PC-3 (cell line): ENCODE data around the gene ZACN.

Source experiments
- EZH2 ChIP-seq: fragments of 300-600 bp; sonication (generic); IDR thresholded peaks from one replicate; pipeline ENCODE4 v1.6.1; 2017; ENCODE audit warnings: antibody characterized with exemption, mild to moderate bottlenecking, low read length; ENCODE audit not compliant: unreplicated experiment
- TF ChIP-seq, protein P1 (sequence below): fragments of 300-600 bp; sonication (generic); conservative IDR thresholded peaks from 2 replicates; pipeline ENCODE4 v1.5.1; 2017; ENCODE audit warnings: antibody characterized with exemption, low read depth, mild to moderate bottlenecking, low read length

DNA sequence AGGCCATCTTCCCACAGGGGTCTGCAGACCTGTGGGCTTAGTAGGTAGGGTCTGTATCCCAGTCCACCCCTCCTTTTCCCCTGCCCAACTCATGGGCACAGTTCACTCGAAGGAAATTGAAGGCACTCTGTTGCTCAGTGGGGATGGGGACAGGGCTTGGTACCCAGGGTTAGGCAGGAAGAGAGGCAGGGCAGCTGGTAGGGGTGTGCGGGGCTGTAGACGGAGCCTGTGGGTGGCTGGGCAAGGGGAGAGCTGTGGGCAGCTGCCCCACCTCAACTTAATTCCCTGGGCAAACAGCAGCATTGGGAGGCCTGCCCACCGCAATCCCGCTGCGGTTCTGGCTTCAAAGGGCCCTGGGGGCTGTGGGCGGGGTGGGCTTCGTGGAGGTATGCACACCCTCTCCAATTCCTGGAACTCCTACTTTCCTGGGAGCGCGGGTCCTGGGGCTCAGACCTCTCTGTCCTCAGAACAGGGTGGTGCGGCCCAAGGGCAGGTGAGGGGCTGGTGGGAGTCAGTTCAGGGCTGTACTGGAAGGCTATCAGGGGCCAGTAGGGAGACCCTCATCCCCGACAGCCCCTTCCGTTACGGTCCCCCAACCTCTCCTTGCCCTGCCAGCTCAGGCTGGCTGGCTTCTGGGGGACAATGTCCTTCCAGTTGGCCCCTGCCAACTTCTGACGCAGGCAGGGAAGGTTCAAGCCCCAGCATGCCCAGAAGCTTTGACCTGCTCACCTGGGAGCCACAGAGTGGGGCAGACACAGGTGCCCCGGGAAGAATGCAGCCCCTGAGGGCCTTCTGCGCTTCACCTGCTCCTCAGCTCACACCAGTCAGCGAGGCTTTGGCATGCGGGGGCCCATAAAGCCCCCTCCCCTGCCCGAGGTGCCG lies 53.0 kb downstream of the ZACN start:
- TF ChIP-seq, protein P1, sequence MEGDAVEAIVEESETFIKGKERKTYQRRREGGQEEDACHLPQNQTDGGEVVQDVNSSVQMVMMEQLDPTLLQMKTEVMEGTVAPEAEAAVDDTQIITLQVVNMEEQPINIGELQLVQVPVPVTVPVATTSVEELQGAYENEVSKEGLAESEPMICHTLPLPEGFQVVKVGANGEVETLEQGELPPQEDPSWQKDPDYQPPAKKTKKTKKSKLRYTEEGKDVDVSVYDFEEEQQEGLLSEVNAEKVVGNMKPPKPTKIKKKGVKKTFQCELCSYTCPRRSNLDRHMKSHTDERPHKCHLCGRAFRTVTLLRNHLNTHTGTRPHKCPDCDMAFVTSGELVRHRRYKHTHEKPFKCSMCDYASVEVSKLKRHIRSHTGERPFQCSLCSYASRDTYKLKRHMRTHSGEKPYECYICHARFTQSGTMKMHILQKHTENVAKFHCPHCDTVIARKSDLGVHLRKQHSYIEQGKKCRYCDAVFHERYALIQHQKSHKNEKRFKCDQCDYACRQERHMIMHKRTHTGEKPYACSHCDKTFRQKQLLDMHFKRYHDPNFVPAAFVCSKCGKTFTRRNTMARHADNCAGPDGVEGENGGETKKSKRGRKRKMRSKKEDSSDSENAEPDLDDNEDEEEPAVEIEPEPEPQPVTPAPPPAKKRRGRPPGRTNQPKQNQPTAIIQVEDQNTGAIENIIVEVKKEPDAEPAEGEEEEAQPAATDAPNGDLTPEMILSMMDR = no peak
- no peak for TF ChIP-seq EZH2
